Prostate gland (tissue), 2 donors: ENCODE measurements around the gene NHLRC2. TPM values are rescaled to one million over a fixed set of nuclear protein-coding genes. Genes with fewer than 3 reads are reported as not detected.

Source experiments
- DNase-seq: peaks from one replicate; pipeline ENCODE4 v3.0.0-alpha.2; 2019; ENCODE audit warnings: low spot score
- H3K27ac ChIP-seq, 2 donors: fragments of 200-600 bp; sonication (generic); 2 replicates each; pipeline ENCODE4 v1.5.1; 2017 to 2019
- H3K27me3 ChIP-seq: fragments of 200-600 bp; sonication (generic); replicated peaks from 2 replicates; pipeline ENCODE4 v1.5.1; 2019; ENCODE audit not compliant: insufficient read depth
- H3K36me3 ChIP-seq, 2 donors: fragments of 200-600 bp; sonication (generic); 1 replicate in 1 of 2; 2 replicates in 1 of 2; pipeline versions ENCODE4 v1.5.1 to v1.8.1; 2017 to 2019
- H3K4me1 ChIP-seq: fragments of 200-600 bp; sonication (generic); replicated peaks from 2 replicates; pipeline ENCODE4 v1.5.1; 2019
- H3K4me3 ChIP-seq, 2 donors: fragments of 200-600 bp; sonication (generic); 2 replicates each; pipeline ENCODE4 v1.5.1; 2017 to 2019
- H3K9me3 ChIP-seq: fragments of 200-600 bp; sonication (generic); 2 replicates; pipeline ENCODE4 v1.5.1; 2017
- POLR2A ChIP-seq: fragments of 450-650 bp; IDR thresholded peaks from one replicate; pipeline ENCODE4 v1.6.1; 2016; ENCODE audit warnings: antibody characterized with exemption, mild to moderate bottlenecking
- POLR2AphosphoS5 ChIP-seq: sonication (generic); formaldehyde crosslinking; IDR thresholded peaks from one replicate; pipeline ENCODE4 v1.6.1; 2017; ENCODE audit warnings: antibody characterized with exemption
- WGBS: methylation state at CpG from one replicate; pipeline ENCODE4 v1.1.5; 2018; 5-methylcytosine and 5-hydroxymethylcytosine counted together
- intact Hi-C: fragments of 100-400 bp; cut with DNase I; formaldehyde crosslinking; loops from one replicate; pipeline ENCODE4 v1.14.2; 2022
- total RNA-seq, 2 donors: library from RNA; depleted of rRNA; stranded (reverse); fragments of >200 nt; gene quantifications; one replicate each; pipeline ENCODE4 v1.1.0, GENCODE V29; 2016
- TF ChIP-seq, protein P1 (sequence below), 4 experiments: fragments of 200-600 bp in 2 of 4; fragments of 450-650 bp in 2 of 4; sonication (generic) in 2 of 4; IDR thresholded peaks; 1 replicate in 3 of 4; 2 replicates in 1 of 4; pipeline ENCODE4 v1.5.1; 2016 to 2019; ENCODE audit warnings: antibody characterized with exemption in 4 of 4, mild to moderate bottlenecking in 2 of 4, moderate library complexity in 2 of 4

The NHLRC2 gene
- total RNA-seq, 2 donors from 2014 or later, result 49.4 to 89.5 TPM

DNA sequence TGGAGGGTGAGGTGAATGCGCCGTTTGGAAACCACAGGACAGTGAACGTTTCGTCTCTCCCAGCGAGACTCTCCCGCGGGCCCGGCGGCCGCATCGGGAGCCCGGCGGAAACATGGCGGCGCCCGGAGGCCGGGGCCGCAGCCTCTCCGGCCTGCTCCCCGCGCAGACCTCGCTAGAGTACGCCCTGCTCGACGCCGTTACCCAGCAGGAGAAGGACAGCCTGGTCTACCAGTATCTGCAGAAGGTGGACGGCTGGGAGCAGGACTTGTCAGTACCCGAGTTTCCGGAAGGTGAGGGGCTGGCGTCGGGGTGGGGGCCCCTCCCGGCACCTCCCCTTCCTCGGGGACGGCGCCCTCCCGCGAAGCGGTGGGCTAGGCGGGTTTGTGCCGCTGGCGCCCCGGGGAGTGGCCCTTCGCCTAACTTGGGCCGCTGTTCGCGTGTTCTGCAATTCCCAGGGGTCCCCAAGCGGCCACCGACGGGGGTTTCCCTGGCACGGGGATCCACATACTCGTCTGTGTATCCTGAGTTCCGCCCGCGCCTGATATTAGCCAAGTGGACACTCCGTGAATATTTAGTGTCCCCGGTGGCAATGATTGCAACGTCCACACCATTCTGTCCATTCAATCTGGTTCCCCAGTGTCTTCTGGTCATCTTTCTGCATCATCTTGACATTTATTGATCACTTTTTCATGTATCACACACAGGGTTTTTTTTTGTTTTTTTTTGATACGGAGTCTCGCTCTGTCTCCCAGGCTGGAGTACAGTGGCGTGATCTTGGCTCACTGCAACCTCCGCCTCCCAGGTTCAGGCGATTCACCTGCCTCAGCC is 514 bp downstream of the NHLRC2 start:
- intact Hi-C loops, result loop anchor here (2.0 kb wide), 1 partner anchor 190 kb away; no protein-coding TSS in a partner anchor
- DNase-seq, result peak; percentile 50
- Histone ChIP-seq H3K4me1 (no peaks in the 10 kb centered on the region), H3K36me3 (no peaks in the 10 kb centered on the region), H3K9me3 (no peaks in the 10 kb centered on the region), H3K27me3 (no peaks in the 10 kb centered on the region), H3K4me3 (peak overlapping the region; percentile 59 to 85), H3K27ac (peak overlapping the region; percentile 91 to 98)
- under 1% methylated on average over 61 of the region's 62 CpGs for WGBS
- no peak for TF ChIP-seq POLR2A
- TF ChIP-seq, protein P1, sequence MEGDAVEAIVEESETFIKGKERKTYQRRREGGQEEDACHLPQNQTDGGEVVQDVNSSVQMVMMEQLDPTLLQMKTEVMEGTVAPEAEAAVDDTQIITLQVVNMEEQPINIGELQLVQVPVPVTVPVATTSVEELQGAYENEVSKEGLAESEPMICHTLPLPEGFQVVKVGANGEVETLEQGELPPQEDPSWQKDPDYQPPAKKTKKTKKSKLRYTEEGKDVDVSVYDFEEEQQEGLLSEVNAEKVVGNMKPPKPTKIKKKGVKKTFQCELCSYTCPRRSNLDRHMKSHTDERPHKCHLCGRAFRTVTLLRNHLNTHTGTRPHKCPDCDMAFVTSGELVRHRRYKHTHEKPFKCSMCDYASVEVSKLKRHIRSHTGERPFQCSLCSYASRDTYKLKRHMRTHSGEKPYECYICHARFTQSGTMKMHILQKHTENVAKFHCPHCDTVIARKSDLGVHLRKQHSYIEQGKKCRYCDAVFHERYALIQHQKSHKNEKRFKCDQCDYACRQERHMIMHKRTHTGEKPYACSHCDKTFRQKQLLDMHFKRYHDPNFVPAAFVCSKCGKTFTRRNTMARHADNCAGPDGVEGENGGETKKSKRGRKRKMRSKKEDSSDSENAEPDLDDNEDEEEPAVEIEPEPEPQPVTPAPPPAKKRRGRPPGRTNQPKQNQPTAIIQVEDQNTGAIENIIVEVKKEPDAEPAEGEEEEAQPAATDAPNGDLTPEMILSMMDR (IDR thresholded peaks at IDR 0.05), result peak in 2 of 4 experiments; percentile 11 to 24

DNA sequence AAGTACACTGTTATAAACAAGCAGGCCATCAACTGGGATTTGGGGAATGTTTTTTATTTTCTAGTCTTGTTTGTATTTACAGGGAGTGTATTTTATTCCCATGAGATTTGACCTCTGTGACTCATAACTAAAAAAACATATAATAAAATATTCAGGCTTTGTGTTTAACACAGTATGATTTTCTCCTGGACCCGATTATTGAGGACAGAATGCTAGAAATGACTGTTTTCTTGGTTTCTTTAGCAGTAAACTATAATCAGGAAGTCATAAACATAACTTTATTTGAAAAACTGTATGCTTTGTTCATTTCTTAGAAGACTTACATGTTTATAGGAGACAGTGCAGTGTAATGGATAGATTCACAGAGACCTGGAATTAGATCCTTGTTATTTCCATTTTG is 2.1 kb downstream of the NHLRC2 start:
- no peaks in the 10 kb centered on the region for H3K9me3 ChIP-seq
- H3K4me3 ChIP-seq, result peak overlapping the region in 1 of 2 donors; percentile 85
- intact Hi-C loops, result no loop called here
- no peak for TF ChIP-seq POLR2A
- TF ChIP-seq, protein P1 (IDR thresholded peaks at IDR 0.05), result no peak
- no peak for TF ChIP-seq POLR2AphosphoS5
- no peaks in the 10 kb centered on the region for H3K4me1 ChIP-seq
- H3K27ac ChIP-seq, result peak overlapping the region; percentile 8 to 98
- H3K36me3 ChIP-seq, result peaks cover 0 to 3% of the 10 kb centered on the region in 2 donors
- H3K27me3 ChIP-seq, result no peaks in the 10 kb centered on the region
- no peak for DNase-seq
- 54% methylated on average over 1 of the region's 1 CpG for WGBS

GRCh38 chr10:113857210-113857609 is 2.7 kb downstream of the NHLRC2 start:
- TF ChIP-seq, protein P1 (IDR thresholded peaks at IDR 0.05), result no peak
- no peak for TF ChIP-seq POLR2A
- TF ChIP-seq POLR2AphosphoS5, result no peak
- no peak for DNase-seq
- peaks cover 0 to 3% of the 10 kb centered on the region in 2 donors for H3K36me3 ChIP-seq
- H3K27me3 ChIP-seq, result no peaks in the 10 kb centered on the region
- intact Hi-C loops, result no loop called here
- no peaks in the 10 kb centered on the region for H3K9me3 ChIP-seq
- no peaks in the 10 kb centered on the region for H3K4me1 ChIP-seq
- H3K4me3 ChIP-seq, result no peak overlapping the region
- peak overlapping the region; percentile 8 to 98 for H3K27ac ChIP-seq

DNA sequence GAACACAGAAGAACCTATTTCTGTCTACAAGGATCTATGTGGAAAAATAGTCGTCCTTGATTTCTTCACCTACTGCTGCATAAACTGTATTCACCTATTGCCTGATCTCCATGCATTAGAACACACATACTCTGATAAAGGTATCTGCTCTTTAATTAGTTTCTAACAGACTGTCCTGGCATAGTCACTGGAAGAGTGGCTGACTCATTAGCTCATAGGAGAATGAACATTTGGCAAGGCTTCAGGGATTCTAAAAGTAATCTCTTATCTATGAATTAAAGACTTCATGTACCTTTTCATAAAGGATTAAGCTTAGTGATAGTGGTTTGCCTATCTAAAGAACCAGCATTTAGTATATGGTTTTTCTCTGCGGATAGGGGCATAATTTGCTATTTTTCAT is 4.1 kb downstream of the NHLRC2 start:
- Histone ChIP-seq H3K36me3 (peaks cover 0 to 3% of the 10 kb centered on the region in 2 donors), H3K9me3 (no peaks in the 10 kb centered on the region), H3K4me1 (no peaks in the 10 kb centered on the region), H3K27ac (no peak overlapping the region), H3K27me3 (no peaks in the 10 kb centered on the region), H3K4me3 (no peak overlapping the region)
- 83% methylated on average over 2 of the region's 2 CpGs for WGBS
- intact Hi-C loops, result no loop called here
- no peak for DNase-seq
- TF ChIP-seq POLR2A (no peak), POLR2AphosphoS5 (no peak)
- TF ChIP-seq, protein P1 (IDR thresholded peaks at IDR 0.05), result no peak

- TF ChIP-seq POLR2A, result no peak
- TF ChIP-seq, protein P1 (IDR thresholded peaks at IDR 0.05), result no peak
- intact Hi-C loops, result no loop called here
- Histone ChIP-seq H3K4me1 (no peaks in the 10 kb centered on the region), H3K4me3 (no peak overlapping the region), H3K36me3 (peaks cover 0 to 3% of the 10 kb centered on the region in 2 donors), H3K27me3 (no peaks in the 10 kb centered on the region), H3K9me3 (no peaks in the 10 kb centered on the region), H3K27ac (no peak overlapping the region)
- WGBS, result 88% methylated on average over 2 of the region's 2 CpGs
- DNase-seq, result no peak
These were observed 4.8 kb downstream of the NHLRC2 start for GRCh38 chr10:113859261-113859660.
